Epithelial cell of prostate (primary cell): ENCODE data around the gene PRR35.

Source experiments
- DNase-seq: peaks from one replicate; pipeline ENCODE4 v3.0.0-alpha.2; 2011; ENCODE audit warnings: low read depth, low spot score
- H3K27ac ChIP-seq: fragments of 450-650 bp; 2 replicates; pipeline ENCODE4 v1.5.1; 2017; ENCODE audit warnings: mild to moderate bottlenecking

The PRR35 gene

DNA sequence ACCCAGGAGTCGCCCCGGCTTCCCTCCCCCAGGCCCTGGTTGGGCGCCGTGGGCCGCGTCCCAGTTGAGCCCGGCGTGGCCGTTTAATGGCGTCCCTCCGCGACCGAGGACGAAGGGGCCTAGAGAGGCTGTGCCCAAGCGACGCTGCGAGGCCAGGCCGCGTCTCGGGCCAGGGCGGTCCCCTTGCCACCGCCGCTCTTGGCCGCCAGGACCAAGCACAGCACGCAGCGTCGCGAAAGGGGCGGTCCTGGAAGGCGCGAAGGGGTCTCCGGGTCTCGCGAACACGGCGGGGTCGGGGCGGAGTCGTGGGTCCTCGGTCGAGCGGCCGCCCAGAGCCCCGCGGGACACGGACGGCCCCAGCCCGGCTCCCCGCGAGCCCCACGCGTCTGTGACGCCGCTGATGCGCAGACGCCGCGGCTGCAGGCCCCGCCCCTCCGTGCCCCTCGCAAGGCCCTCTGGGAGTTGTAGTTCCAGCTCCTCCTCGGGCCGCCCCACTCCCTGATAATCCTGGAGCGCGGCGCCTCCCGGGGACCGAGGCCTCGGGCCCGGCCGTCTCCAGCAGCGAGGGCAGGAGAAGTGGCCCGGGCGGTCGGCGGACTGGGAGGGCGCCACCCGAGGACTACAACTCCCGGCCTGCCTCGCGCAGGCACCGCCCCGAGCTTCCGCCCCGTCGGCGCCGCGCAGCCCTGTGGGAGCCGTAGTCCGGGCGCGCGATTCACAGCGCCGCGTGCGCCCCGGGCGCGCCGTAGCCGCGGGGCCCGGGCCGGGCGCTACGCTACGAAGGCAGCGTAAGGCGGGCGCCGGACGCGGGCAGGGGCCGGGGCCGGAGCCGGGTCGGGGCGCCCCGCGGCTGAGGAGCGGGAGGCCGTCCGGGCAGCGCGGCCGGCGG lies 32.9 kb upstream of the PRR35 start, which contains the start of gene CAPN15:
Gene CAPN15 (plus strand): TSS at position 698 of the 889 bp plus-strand sequence. CDS start 19,127 bp downstream, outside the sequence.
- peak; percentile 48 for DNase-seq
- peak within 1 kb of the TSS; percentile 95 for H3K27ac ChIP-seq

DNA sequence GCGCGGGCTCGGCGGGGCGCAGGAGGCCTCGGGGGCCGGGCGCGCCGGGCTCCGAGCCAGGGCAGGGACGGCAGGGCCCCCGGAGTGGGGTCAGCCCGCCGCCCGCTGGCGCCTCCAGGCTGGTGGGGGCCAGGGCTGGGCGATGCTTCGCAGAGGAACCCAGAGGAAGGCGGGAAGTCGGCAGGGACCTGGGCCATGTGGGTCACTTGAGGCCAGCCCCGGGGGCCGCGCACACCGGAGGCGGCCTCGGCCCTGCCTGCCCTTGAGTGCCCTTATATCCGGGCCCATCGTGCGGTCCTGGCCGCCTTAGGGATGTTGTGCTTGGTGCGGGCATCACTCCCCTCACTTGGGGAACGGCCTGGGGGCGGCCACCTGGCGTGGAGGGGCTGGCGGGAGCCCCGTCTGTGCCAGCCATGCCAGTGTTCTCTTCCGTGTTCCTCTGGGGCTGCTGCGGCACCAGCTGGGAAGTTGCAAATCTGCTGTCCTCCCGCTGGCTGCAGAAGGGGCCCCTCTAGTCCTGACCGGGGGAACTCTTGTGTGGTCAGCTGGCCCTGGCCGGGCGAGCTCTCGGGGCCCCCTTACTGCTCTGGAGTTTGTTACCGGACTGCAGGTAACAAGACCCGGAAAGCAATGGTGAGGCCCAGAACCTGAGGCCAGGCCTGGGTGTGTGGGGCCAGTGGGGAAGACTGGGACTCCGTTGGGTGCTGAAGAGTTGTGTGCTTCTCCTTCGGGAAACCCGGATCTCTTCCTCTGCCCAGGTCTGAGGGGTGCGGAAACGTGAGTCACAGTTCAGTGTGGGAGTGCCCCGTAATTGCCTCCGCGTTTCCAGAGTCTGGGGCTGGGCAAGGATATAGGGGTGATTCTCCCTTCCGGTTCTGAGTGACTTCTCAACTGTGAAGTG lies 31.8 kb upstream of the PRR35 start:
- peak; percentile 12 for DNase-seq
- H3K27ac ChIP-seq, result peak overlapping the region; percentile 95

DNA sequence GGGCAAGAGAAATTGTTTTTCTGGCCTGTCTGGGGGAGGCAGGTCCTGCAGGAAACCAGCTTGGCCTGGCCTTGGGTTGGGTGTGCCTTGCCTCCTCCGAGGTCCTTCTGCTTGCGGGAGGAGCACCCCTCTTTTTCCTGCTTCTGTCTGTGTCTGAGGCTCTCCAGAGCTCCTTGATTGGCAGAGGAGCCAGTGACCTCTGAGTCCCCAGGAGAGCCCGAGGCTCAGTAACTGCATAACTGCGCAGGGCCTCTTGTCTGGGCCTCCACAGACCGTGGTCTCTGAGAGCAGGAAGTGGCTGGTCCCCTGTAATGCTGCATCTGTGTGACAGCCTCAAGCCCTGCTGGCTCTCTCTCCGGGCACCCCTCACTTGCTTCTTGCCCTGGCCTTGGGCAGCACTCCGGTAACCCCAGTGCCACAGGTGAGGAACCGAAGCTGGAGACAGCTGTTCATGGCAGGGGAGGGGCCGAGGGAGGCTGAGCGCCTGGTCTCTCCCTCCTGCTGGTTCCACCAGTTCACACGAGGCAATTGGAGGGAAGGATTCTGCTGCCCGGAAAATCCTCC lies 31.1 kb upstream of the PRR35 start:
- DNase-seq, result no peak
- peak overlapping the region; percentile 95 for H3K27ac ChIP-seq

DNA sequence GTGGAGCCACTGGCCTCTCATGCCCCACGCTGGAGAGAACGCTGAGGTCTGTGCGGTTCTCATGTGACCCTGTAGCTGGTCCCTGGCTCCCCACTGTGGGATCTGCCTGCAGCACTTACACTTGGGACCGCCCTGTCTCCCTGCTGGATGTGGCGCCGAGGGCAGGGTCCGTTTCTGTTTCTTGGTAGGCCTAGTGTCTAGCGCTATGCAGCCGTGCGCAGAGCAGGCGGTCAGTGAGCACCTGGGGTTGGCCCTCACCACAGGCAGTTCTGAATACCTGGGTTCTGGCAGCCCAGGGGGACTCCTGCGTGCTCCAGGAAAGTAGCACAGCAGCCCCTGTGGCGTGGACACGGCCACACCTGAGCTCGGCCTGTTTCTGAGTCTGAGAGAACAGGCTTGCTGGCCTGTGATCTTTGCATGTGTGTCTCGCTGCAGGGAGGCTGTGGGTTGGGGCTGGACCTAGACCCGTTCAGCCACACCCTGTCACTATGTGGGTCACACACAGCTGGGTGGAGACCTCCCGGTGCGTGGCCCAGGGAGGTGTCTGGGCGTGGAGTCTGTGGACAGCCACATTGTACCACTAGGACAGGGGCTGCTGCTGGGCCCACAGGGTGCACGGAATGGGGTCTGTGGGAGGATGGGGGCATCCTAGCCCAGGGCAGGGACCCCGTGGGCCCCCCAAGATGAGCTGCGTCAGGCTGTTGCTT lies 29.9 kb upstream of the PRR35 start:
- H3K27ac ChIP-seq, result no peak overlapping the region
- DNase-seq, result no peak

DNA sequence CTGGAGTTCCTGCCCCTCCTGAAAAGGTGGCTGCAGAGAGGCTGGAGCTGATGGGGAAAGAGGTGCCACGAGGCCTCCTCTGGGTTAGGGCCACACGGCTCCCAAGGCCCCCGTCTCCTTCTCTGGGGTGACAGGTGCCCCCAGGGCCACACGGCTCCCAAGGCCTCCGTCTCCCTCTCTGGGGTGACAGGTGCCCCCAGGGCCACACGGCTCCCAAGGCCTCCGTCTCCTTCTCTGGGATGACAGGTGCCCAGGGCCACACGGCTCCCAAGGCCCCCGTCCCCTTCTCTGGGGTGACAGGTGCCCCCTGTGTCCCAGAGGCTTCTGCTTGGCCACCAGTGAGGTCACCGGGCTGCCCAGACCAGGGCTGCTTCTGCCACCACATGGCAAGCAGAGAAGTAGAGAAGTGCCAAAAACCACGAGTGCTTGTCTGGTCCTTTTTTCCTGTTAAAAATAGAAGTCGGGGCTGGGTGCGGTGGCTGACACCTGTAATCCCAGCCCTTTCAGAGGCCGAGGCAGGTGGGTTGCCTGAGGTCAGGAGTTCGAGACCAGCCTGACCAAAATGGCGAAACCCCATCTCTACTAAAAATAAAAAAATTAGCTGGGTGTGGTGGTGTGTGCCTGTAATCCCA lies 28.6 kb upstream of the PRR35 start:
- no peak overlapping the region for H3K27ac ChIP-seq
- no peak for DNase-seq

DNA sequence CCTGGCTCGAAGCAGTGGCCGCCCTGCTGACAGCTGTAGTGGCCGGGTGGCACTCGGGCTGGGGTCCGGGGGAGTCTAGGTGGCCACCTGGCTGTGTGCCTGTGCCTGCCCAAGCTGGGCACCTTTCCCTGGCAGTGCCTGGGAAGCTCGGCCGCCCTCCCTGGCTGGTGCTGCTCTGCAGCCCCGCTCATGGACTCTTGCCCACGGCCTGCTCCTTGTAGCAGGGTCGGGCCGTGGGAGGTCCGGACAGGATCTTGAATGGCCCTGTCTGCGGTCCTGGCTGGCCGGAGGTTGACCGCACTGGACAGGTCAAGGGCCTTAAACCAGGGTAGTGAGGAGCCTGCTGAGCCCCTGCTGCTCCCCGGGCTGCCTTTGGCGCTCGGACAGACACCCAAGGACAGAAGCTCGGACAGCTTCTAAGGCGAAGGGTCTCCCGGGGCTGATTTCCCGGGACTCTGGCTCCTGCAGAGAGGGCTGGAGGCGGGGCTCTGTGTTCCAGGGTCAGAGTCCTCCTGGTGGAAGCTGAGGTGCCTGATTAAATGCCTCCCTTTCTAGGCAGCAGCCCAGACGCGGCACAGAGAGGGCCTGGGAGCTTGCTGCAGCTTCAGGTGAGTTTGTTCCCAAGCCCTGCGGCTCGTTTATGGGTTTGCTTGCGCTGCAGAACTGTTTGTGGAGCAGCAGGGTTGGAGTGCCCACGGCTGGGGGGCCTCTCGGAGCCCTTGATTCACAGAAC lies 26.6 kb upstream of the PRR35 start:
- DNase-seq, result no peak
- no peak overlapping the region for H3K27ac ChIP-seq

DNA sequence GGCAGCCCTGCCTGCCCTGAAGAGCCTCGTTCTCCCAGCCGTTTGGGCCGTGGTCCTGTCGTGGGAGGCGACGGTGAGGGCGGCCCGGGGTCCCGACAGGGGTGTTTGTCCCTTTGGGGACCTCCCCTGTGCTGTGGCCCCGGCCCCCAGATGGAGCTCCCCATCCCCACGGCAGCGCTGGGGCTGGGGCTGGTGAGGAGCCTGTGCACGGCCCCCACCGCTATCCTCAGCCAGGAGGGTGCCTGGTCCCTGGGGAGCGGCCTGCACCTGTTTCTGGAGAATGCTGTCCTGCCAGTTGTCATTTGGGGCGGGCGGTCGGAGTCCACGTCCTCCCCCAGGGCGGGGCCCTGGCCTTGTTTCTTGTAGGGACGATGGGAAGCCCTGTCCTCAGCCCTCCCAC lies 26.1 kb upstream of the PRR35 start:
- DNase-seq, result no peak
- H3K27ac ChIP-seq, result no peak overlapping the region

DNA sequence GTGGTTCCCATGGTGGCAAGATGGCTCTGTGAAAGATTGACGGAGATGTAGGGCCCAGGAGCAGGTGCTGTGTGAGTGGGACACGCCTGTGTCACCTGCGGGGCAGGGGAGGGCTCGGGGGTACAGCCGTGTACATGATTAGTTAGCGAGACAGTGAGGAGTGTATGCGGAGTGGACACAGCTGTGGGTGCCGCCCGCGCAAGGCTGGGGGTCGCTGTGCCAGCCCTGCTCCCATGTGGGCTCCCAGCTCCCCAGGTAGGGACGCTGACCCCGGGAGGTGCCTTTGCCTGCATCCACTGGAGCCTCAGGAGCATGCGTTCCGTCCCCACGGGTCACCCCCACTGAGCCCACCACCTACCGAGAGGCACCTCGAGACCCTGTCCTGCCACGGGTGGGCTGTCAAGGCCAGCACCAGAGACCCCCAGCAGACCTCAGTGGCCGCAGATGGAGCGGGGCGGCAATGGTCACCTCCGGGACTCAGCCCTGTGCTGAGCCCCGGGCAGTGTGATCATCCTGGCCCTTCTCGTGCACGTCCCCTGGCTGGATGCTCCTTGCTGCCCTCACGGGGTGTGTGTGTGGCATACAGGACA lies 25.2 kb upstream of the PRR35 start:
- peak overlapping the region; percentile 18 for H3K27ac ChIP-seq
- no peak for DNase-seq

DNA sequence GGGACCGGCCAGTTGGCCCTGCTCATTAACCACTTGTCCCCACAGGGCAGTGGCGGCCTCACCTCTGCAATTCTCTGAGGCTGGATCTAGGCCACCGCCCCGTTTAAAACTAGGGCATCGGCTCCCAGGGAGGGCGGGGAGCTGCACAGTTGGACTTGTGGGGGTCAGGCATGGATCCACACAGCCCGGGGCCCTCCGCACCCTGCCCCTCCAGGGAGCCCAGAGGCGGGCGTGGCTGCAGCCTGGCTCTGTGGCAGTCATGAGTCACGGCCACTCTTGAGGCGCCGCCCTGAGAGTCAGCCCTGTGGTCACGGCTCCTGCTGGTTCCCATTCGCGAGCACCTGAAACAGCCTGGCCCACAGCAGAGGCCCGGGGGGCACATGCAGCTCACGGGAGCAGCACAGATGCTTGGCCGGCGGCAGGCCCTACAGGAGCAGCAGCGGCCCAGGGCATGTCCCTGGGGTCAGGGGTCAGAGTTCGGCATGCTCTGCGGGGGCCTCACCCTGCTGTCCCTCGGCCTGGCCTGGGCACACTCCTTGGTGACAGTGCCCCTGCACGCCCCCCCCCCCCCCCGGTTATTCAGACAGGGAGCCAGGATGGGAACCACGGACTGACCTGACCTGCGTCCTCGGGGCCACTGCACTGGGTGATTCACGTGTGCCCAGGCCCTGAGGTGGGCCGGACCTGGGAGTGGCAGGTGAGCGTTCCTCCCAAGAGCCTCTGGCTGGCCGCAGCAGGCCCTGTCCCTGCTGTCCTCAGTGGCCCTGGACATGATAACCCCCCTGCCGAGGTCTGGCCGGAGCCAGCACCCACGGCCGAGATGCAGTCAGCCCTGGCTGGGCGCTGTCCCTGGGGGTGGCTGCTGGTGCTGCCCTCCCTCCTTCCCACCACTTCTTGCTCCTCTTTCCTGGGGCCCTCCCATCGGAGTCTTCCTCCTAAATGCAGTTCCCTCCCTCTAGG lies 24.5 kb upstream of the PRR35 start:
- DNase-seq, result peak; percentile 36

DNA sequence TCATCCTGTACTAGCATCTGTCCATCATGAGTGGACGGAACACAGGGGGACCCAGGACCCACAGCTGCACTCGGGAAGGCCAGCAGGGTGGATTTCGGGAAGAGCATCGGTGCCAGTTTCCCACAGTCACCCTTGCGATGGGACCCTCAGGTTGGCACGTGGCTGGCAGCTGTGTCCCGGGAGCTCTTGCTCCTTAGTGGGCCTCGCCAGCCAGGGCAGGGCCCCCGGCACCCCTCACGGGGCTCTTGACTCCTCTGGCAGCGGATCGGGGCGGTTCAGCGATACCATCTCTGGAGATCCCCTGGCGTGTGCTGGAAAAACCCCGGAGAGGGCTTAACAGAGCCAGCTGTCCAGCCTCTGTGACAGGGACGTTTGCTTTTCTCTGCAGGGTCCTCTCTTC lies 23.4 kb upstream of the PRR35 start:
- no peak for DNase-seq
- H3K27ac ChIP-seq, result no peak overlapping the region

More for the DNA sequence above, 24.5 kb upstream of the PRR35 start:
- H3K27ac ChIP-seq, result peak overlapping the region; percentile 18

DNA sequence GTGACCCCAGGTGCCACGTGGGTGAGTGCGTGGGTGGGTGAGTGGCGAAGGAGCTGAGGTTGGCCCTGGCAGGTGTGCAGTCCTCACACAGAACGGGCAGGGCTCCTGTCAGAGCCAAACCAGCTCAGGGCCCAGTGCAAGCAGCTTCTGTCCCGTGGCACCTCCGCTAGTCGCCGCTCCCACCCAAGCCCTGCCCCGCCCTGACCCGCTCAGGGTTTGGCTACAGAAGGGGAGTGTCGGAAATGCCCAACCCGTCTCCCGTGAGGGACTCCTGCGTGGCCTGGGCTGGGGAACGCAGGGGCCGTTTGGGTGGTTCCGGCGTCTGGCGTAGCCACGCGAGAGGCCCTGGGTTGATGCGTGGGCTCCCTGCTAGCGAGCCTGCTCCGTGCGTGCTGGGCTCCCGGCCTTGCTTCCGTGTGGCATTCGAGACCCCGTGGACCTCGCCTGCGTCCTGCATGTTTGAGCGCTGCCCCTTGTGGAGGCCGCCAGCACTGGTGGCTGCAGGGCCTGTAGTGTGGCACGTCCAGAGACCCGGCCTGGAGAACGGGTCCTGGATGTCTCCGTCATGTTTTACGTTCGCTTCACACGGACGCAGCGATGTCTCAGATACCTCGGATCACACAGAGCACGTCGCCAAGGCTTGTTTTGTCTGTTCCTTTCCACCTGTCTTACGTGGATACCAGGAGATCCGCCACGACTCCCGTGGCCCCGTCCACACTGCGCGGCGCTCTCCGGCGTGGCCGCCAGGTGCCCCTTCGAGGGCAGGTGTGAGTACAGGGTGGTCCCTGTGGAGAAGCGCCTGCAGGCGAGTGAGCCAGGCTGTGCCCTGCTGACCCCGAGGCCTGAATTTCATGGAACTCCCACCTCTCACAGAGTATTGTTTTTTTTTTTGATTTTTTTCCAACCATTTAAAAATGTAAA lies 22.5 kb upstream of the PRR35 start:
- no peak for DNase-seq
- H3K27ac ChIP-seq, result no peak overlapping the region

DNA sequence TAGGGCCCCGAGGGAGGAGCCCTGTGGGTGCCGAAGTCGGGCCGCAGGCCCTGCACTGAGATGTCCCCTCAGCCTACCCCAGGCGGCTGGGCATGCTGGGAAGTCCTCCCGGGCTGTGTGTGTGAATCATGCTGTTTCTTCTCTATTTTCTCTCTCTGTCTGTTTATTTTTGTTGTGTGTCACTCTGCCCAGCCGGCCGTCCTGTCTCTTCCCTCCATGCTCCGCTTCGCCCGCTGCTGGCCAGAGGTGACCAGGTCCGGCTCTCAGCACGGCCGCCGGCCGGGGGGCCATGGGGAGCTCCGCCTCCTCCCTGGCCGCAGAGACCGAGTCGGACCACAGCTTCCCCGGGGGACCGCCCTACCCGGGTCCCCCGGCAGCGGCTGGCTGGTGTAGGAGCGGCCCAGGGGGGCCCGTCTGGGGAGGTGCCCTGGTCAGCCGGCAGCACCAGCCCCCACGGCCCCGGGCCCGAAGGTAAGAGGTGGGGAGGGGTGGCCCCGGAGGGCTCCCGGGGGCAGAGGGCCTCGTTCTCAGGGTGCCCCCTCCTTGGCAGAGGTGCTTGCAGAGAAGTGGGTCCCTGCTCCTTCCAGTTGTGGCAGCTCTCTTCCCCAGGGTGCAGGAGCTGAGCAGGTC lies 20.2 kb upstream of the PRR35 start:
- DNase-seq, result no peak
- no peak overlapping the region for H3K27ac ChIP-seq

DNA sequence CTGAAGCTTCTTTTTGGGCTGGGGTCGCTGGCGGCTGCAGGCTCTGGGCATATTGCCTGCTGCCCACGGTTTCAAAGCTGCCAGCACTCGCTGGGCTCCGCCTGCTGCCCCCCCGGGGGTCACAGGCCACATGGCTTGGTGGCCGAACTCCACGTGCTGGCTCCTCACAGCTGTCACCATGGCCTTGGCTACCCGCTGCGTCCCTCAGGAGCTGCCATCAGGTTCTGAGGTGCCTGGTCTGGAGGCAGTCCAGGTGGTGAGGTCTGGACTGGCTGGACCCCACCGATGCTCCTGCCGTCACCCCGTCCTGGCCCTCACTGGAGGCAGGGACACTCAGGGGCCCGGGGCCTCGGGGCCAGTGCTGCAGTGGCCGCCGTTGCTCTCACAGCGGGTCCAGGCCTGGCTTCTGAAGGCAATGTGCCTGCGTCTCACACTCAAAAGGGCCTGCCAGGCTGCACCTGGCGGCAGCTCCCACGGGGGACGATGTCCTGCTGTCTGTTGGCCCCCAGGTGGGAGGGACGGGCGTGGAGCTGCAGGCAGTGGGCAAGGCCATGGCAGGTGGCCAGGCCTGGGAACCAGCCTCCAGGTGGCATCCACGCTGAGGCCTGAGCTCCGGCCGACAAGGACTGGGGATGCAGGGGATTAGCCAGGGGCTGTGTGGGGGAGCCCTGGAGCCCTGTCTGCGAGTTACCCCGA lies 19.4 kb upstream of the PRR35 start:
- DNase-seq, result no peak
- H3K27ac ChIP-seq, result no peak overlapping the region

DNA sequence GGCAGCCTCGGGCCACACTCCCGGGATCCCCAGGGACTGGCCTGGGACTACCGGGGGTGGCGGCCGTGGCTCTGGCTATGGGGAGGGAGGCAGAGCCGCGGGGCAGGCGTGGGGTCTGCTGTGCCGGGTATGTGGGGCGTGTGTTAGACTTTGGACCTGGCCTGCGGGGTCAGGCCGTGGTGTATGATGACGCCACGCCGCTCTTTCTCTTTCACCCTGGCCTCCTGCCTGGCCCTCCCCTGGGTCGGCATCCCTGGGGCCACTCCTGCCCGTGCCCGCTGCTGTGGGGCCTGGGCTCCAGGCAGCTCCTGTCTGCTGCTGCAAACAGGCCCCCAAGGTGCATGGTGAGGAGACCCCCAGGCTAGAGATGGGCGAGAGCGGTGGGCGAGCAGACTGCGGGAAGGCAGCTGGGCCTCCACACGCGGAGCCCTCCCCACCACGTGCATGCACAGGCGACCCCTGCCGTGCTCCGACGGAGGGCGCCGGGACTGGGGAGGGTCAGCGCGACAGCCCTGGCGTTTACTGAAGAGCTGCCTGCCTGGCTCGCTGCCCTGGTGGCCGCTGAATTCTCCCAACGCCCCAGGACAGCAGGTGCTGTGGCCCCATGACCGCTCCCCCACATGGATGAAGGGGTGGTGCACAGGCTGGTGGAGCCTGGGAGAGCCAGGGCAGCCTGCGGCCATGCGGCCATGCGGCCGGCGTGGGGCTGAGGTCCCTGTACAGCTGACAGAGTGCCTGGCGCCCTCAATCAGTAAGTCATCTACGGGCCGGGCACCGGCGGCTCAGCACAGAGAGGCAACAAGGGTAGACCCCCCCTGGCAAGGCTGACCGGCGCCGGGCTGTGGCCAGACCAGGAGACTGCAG lies 16.7 kb upstream of the PRR35 start:
- H3K27ac ChIP-seq, result no peak overlapping the region
- DNase-seq, result no peak

DNA sequence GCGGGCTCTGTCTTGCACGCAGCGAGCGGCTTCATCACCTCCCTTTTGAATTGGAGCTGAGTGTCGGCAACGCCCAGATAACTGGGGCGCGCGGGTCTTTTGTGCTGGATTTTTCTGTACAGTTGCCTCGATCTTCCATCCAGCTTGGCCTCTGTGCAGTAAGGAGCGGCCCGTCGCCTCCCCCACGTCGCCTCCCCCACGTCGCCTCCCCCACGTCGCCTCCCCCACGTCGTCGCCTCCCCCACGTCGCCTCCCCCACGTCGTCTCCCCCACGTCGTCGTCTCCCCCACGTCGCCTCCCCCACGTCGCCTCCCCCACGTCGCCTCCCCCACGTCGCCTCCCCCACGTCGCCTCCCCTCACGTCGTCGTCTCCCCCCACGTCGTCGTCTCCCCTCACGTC lies 15.7 kb upstream of the PRR35 start:
- H3K27ac ChIP-seq, result no peak overlapping the region
- DNase-seq, result no peak
